Mesothelial cell of epicardium (in vitro differentiated cells): ENCODE results near the gene LSM12. TPM values are rescaled to one million over a fixed set of nuclear protein-coding genes. Genes with fewer than 3 reads are reported as not detected.

ENCODE experiments used
- DNase-seq, 2 experiments: peaks; one replicate each; pipeline ENCODE4 v3.0.0; 2021; ENCODE audit warnings: low spot score in 2 of 2; ENCODE audit not compliant: unreplicated experiment in 2 of 2
- H3K27ac Mint-ChIP-seq: 2 replicates; pipeline ENCODE4 v1.8.0; 2021; ENCODE audit warnings: mixed read lengths
- H3K27me3 Mint-ChIP-seq: 2 replicates; pipeline ENCODE4 v1.8.0; 2021; ENCODE audit warnings: low read depth, mixed read lengths
- H3K36me3 Mint-ChIP-seq: 2 replicates; pipeline ENCODE4 v1.8.0; 2021; ENCODE audit warnings: mixed read lengths
- H3K4me1 Mint-ChIP-seq: 2 replicates; pipeline ENCODE4 v1.8.0; 2021; ENCODE audit warnings: mixed read lengths
- H3K4me3 Mint-ChIP-seq: 2 replicates; pipeline ENCODE4 v1.8.0; 2021; ENCODE audit warnings: mild to moderate bottlenecking, moderate library complexity, mixed read lengths
- H3K9me3 Mint-ChIP-seq: 2 replicates; pipeline ENCODE4 v1.8.0; 2021; ENCODE audit warnings: mixed read lengths
- CTCF ChIP-seq: fragments of 200-600 bp; sonication (generic); IDR thresholded peaks from one replicate; pipeline ENCODE4 v1.5.0; 2021; ENCODE audit warnings: antibody characterized with exemption; ENCODE audit not compliant: unreplicated experiment
- total RNA-seq: library from RNA; stranded (reverse); gene quantifications from 3 replicates; pipeline ENCODE4 v1.2.1, GENCODE V29; 2021

The LSM12 gene
- total RNA-seq, 1 donor from 2014 or later, result 58.0 TPM

- no peaks in the 10 kb centered on the region for H3K36me3 Mint-ChIP-seq
- H3K27ac Mint-ChIP-seq, result no peak overlapping the region
- H3K27me3 Mint-ChIP-seq, result no peaks in the 10 kb centered on the region
- no peak for DNase-seq
- no peaks in the 10 kb centered on the region for H3K9me3 Mint-ChIP-seq
- no peak overlapping the region for H3K4me3 Mint-ChIP-seq
- no peak for TF ChIP-seq CTCF
- H3K4me1 Mint-ChIP-seq, result peaks cover 12% of the 10 kb centered on the region
Observed at GRCh38 chr17:44097110-44097958, 30.9 kb upstream of the LSM12 start.

GRCh38 chr17:44095647-44096496 lies 29.4 kb upstream of the LSM12 start:
- peak; percentile 38 to 57 for DNase-seq

GRCh38 chr17:44095388-44095646 lies 28.8 kb upstream of the LSM12 start:
- Mint-ChIP-seq H3K9me3 (no peaks in the 10 kb centered on the region), H3K27ac (peak overlapping the region; percentile 98), H3K4me1 (peaks cover 9% of the 10 kb centered on the region), H3K27me3 (no peaks in the 10 kb centered on the region), H3K36me3 (peaks cover 8% of the 10 kb centered on the region), H3K4me3 (peak overlapping the region; percentile 63)
- no peak for TF ChIP-seq CTCF
- DNase-seq, result no peak

More at GRCh38 chr17:44095647-44096496, 29.4 kb upstream of the LSM12 start:
- H3K36me3 Mint-ChIP-seq, result peaks cover 8% of the 10 kb centered on the region
- peak overlapping the region; percentile 63 for H3K4me3 Mint-ChIP-seq
- H3K27ac Mint-ChIP-seq, result peak overlapping the region; percentile 98
- no peak for TF ChIP-seq CTCF
- no peaks in the 10 kb centered on the region for H3K27me3 Mint-ChIP-seq
- H3K9me3 Mint-ChIP-seq, result no peaks in the 10 kb centered on the region
- H3K4me1 Mint-ChIP-seq, result peaks cover 9% of the 10 kb centered on the region

- H3K9me3 Mint-ChIP-seq, result no peaks in the 10 kb centered on the region
- H3K27me3 Mint-ChIP-seq, result no peaks in the 10 kb centered on the region
- DNase-seq, result no peak
- H3K4me3 Mint-ChIP-seq, result no peak overlapping the region
- no peak overlapping the region for H3K27ac Mint-ChIP-seq
- H3K4me1 Mint-ChIP-seq, result peaks cover 9% of the 10 kb centered on the region
- peaks cover 8% of the 10 kb centered on the region for H3K36me3 Mint-ChIP-seq
- TF ChIP-seq CTCF, result no peak
Observed at GRCh38 chr17:44094701-44095387, 28.4 kb upstream of the LSM12 start.

GRCh38 chr17:44093231-44093900 lies 26.9 kb upstream of the LSM12 start:
- DNase-seq, result no peak
- no peaks in the 10 kb centered on the region for H3K9me3 Mint-ChIP-seq
- peaks cover 13% of the 10 kb centered on the region for H3K36me3 Mint-ChIP-seq

More at GRCh38 chr17:44093231-44093900, 26.9 kb upstream of the LSM12 start:
- H3K27ac Mint-ChIP-seq, result no peak overlapping the region
- H3K27me3 Mint-ChIP-seq, result no peaks in the 10 kb centered on the region
- TF ChIP-seq CTCF, result no peak
- no peak overlapping the region for H3K4me3 Mint-ChIP-seq
- H3K4me1 Mint-ChIP-seq, result peaks cover 13% of the 10 kb centered on the region
